Small intestine (tissue), 7 donors: ENCODE results near the gene PLAGL2. TPM values are rescaled to one million over a fixed set of nuclear protein-coding genes. Genes with fewer than 3 reads are reported as not detected.
A peak's percentile ranks its signal among the peaks of the same experiment; 100 is the strongest.

Experiments used
- DNase-seq, 2 donors: peaks; one replicate each; pipeline versions ENCODE4 v3.0.0 to v3.0.0-alpha.2; 2013
- FAIRE-seq: peaks from 2 replicates; lab custom pipeline; 2012; peaks lifted over from hg19 to GRCh38; lab: Jason Lieb, UNC
- H3K27ac ChIP-seq, 3 donors: one replicate each; pipeline ENCODE4 v1.5.1; 2013; ENCODE audit warnings: low read length in 2 of 3, mild to moderate bottlenecking in 2 of 3, control low read depth in 1 of 3, inconsistent platforms in 1 of 3, low read depth in 1 of 3, moderate library complexity in 1 of 3
- H3K27me3 ChIP-seq, 3 donors: one replicate each; pipeline ENCODE4 v1.6.1; 2013; ENCODE audit warnings: low read length in 3 of 3, inconsistent platforms in 1 of 3; ENCODE audit not compliant: control insufficient read depth in 3 of 3, insufficient read depth in 3 of 3
- H3K36me3 ChIP-seq, 3 donors: one replicate each; pipeline ENCODE4 v1.6.1; 2013; ENCODE audit warnings: low read length in 3 of 3, inconsistent platforms in 1 of 3, low read depth in 1 of 3, mild to moderate bottlenecking in 1 of 3, moderate library complexity in 1 of 3; ENCODE audit not compliant: control insufficient read depth in 3 of 3, insufficient read depth in 2 of 3
- H3K4me1 ChIP-seq, 3 donors: one replicate each; pipeline ENCODE4 v1.6.1; 2013; ENCODE audit warnings: low read length in 2 of 3, inconsistent platforms in 1 of 3, low read depth in 1 of 3, mild to moderate bottlenecking in 1 of 3, moderate library complexity in 1 of 3; ENCODE audit not compliant: control insufficient read depth in 3 of 3, insufficient read depth in 2 of 3
- H3K4me3 ChIP-seq, 3 donors: one replicate each; pipeline ENCODE4 v1.5.1; 2013; ENCODE audit warnings: low read length in 3 of 3, control low read depth in 1 of 3, inconsistent platforms in 1 of 3, low read depth in 1 of 3, mild to moderate bottlenecking in 1 of 3, moderate library complexity in 1 of 3
- H3K9me3 ChIP-seq, 2 donors: one replicate each; pipeline ENCODE4 v1.6.1; 2013; ENCODE audit warnings: low read depth in 1 of 2, low read length in 1 of 2; ENCODE audit not compliant: control insufficient read depth in 2 of 2, insufficient read depth in 1 of 2
- WGBS, 3 donors: extraction: QIAGEN DNeasy Blood & Tissue Kit; methylation state at CpG; one replicate each; pipeline ENCODE4 v1.1.7; 2013; 5-methylcytosine and 5-hydroxymethylcytosine counted together
- polyA plus RNA-seq, 4 donors: library from polyadenylated mRNA; stranded (reverse) in 3 of 4; unstranded in 1 of 4; fragments of 200-250 nt in 3 of 4; fragments of 120-200 nt in 1 of 4; gene quantifications; one replicate each; pipeline versions ENCODE4 v1.2.1 to v1.2.3, GENCODE V29; 2013
- donor health status: healthy with polysubstance abuse.
- donor health status: control.
- donor health status: control.
- donor health status: Bipolar disorder and iron deficiency.
- donor health status: healthy.

The PLAGL2 gene
- polyA plus RNA-seq, 4 donors = 3.2 to 129 (median 8.6) TPM

DNA sequence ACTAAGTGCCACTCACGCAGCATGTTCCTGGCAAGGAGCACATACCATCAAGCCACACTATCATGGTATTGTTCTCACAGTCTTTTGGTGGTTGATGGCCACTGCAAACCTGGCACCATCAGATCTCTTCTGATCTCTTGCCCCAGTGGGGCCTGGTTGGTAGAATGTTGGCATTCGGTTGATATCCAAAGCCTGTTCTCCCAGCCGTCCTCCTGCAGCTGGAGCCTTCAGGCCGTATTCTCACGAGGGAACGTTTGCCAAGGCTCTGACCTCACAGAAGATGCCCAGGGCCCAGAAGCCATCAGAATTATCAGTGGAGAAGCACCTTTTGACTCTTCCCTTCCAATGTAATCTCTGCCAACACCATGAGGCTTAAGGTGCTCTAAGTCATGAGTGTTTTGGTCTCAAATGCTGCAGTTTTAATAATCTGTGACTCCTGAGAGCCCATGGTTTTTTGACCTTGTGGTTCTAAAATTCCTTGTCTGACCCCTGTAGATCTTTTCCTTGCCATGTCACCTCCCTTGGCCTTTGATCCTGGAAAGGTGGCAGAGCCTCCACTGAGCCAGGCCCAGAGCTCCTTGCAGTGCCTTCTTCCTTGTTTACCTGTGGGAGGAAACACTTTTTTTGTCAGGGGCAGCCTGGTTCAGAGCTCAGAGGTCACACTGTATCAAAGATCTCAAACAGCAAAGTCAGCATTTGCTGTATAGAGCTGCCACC lies 27.9 kb upstream of the PLAGL2 start:
- H3K9me3 ChIP-seq = no peaks in the 10 kb centered on the region
- 51 to 74% (median 57%) methylated on average over 6 of the region's 6 CpGs for WGBS, 3 donors
- no peak for FAIRE-seq
- H3K4me1 ChIP-seq = peaks cover 3 to 61% (median 9%) of the 10 kb centered on the region in 3 donors
- H3K27ac ChIP-seq = peak overlapping the region; percentile 39 to 72 (median 43)
- H3K27me3 ChIP-seq = no peaks in the 10 kb centered on the region
- no peak overlapping the region for H3K4me3 ChIP-seq
- H3K36me3 ChIP-seq = peaks cover 0 to 75% (median 6%) of the 10 kb centered on the region in 3 donors
- peak; percentile 67 to 95 for DNase-seq

DNA sequence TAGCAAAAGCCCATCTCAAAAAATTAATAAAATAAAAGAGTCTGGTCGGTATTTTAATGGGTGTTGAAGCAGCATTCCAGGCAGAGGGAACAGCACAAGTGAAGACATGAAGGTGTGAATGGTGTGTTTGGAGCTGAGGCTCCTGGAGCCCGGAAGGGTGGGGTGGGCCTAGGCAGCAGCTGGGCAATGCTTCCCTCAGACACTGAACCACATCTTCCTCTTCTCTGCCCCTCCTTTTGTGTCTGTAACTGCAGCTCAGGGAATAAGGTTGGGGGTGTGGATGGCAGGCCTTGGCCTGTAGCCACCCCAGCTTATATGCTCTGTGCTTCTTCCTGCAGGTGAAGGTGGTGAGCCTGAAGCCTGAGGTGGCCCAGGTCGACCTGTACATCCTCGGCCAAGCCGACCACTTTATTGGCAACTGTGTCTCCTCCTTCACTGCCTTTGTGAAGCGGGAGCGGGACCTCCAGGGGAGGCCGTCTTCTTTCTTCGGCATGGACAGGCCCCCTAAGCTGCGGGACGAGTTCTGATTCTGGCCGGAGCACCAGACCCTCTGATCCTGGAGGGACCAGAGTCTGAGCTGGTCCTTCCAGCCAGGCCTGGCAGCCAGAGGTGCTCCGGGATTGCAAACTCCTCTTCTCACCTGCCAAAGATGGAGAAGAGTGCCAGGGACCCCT lies 26.7 kb upstream of the PLAGL2 start:
- WGBS, 3 donors = 87 to 95% (median 91%) methylated on average over 13 of the region's 13 CpGs
- DNase-seq (no peak), FAIRE-seq (no peak)
- Histone ChIP-seq H3K27ac (peak overlapping the region in 1 of 3 donors; percentile 74), H3K9me3 (no peaks in the 10 kb centered on the region), H3K36me3 (peaks cover 0 to 82% (median 6%) of the 10 kb centered on the region in 3 donors), H3K4me3 (no peak overlapping the region), H3K4me1 (peaks cover 3 to 62% (median 9%) of the 10 kb centered on the region in 3 donors), H3K27me3 (no peaks in the 10 kb centered on the region)

DNA sequence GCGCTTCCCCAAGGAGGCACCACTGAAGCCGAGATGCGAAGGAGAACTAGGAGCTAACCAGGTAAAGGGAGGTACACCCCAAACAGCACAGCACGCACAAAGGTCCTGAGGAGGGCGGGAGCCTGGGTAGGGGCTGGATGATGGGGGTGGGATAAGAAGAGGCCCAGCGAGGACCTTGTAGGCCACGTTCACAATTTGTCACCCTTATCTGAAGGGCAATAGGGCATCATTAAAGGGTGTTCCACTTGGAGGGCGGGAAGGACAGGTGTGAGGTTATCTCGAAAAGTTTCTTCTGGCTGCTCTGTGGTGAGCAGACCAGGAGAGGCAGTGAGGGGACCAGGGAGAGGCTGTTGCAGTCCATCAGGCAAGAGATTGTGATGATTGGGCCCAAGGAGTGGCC lies 25.7 kb upstream of the PLAGL2 start:
- no peak for FAIRE-seq
- peak overlapping the region in 1 of 3 donors; percentile 74 for H3K27ac ChIP-seq
- peak in 1 of 2 donors; percentile 70 for DNase-seq
- no peak overlapping the region for H3K4me3 ChIP-seq
- no peaks in the 10 kb centered on the region for H3K9me3 ChIP-seq
- H3K27me3 ChIP-seq = no peaks in the 10 kb centered on the region
- H3K36me3 ChIP-seq = peaks cover 0 to 80% (median 6%) of the 10 kb centered on the region in 3 donors
- H3K4me1 ChIP-seq = peaks cover 3 to 66% (median 11%) of the 10 kb centered on the region in 3 donors
- WGBS, 3 donors = 35 to 81% (median 69%) methylated on average over 9 of the region's 9 CpGs

DNA sequence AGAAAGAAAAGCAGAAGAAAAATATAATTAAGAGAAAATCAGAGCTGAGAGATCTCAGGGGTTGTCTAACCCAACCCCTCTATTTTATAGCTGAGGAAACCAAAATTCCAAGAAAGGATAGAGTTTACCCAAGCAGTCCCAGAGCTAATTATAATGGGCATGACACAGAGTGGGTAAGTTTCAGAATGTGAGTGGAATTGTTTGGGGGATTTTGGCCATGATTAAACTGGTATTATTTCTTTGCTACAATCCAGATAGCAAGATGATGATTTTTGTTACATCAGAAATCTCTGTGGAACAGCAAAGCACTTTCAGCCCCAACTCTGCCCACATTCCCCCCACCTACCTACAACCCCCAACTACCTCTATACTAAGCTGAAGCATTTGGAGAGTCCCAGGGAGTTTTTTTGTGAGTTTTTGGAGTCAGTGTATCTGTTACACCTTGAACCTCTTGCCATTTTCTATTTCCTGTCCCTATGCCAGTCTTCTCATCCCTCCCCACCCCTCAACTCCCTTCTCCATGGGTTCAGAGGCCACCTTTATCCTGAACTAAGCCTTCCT lies 24.9 kb upstream of the PLAGL2 start:
- FAIRE-seq (no peak), DNase-seq (peak in 1 of 2 donors; percentile 1)
- H3K4me3 ChIP-seq = no peak overlapping the region
- no peaks in the 10 kb centered on the region for H3K27me3 ChIP-seq
- H3K36me3 ChIP-seq = peaks cover 0 to 77% (median 6%) of the 10 kb centered on the region in 3 donors
- peaks cover 3 to 71% (median 11%) of the 10 kb centered on the region in 3 donors for H3K4me1 ChIP-seq
- no peaks in the 10 kb centered on the region for H3K9me3 ChIP-seq
- H3K27ac ChIP-seq = peak overlapping the region in 2 of 3 donors; percentile 51 to 74

DNA sequence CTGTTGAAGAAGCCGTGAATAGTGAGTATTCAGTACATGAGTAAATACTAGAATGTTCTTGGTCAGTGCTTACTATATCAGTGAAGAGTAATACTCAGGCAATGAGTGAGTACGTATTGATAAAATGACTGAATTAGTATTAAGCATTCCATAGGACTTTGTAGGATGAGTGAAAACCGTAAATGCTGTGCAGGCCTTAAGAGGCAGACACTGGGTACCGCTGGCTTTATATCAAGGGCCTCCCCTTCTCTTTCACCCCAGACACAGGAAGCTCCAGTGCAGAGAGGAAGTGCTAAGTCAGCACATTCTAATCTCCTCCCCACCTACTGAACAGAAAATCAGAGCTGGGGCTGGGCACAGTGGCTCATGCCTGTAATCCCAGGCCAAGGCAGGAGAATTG lies 24.3 kb upstream of the PLAGL2 start:
- DNase-seq = peak in 1 of 2 donors; percentile 56
- Histone ChIP-seq H3K4me3 (no peak overlapping the region), H3K9me3 (no peaks in the 10 kb centered on the region), H3K27ac (peak overlapping the region; percentile 36 to 74 (median 51)), H3K4me1 (peaks cover 3 to 75% (median 13%) of the 10 kb centered on the region in 3 donors), H3K27me3 (no peaks in the 10 kb centered on the region), H3K36me3 (peaks cover 0 to 77% (median 6%) of the 10 kb centered on the region in 3 donors)
- FAIRE-seq = no peak
- 61 to 83% (median 64%) methylated on average over 4 of the region's 4 CpGs for WGBS, 3 donors

DNA sequence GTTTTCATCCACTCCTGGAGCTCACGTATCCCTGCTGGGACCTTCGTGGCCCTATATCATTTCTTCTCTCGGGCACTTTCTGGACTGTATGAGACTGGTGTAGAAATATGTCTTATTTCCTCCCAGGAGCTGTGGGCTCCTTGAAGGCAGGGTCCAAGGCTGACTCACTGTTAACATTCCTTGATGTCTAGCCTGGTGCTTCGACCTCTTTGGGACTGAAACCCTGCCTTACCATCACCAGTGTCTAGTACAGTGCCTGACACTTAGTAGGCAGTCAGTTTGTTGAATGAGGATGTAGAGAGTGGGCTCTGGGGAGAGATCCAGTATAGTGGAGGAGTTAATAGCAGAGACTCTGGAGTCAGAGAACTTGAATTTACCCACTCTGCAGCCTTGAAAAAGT lies 23.7 kb upstream of the PLAGL2 start:
- Histone ChIP-seq H3K4me1 (peaks cover 5 to 75% (median 13%) of the 10 kb centered on the region in 3 donors), H3K36me3 (peaks cover 0 to 72% (median 6%) of the 10 kb centered on the region in 3 donors), H3K9me3 (no peaks in the 10 kb centered on the region), H3K27me3 (no peaks in the 10 kb centered on the region), H3K27ac (peak overlapping the region in 2 of 3 donors; percentile 51 to 74), H3K4me3 (no peak overlapping the region)
- DNase-seq (no peak), FAIRE-seq (no peak)
- WGBS, 3 donors = 89 to 96% (median 90%) methylated on average over 4 of the region's 4 CpGs

DNA sequence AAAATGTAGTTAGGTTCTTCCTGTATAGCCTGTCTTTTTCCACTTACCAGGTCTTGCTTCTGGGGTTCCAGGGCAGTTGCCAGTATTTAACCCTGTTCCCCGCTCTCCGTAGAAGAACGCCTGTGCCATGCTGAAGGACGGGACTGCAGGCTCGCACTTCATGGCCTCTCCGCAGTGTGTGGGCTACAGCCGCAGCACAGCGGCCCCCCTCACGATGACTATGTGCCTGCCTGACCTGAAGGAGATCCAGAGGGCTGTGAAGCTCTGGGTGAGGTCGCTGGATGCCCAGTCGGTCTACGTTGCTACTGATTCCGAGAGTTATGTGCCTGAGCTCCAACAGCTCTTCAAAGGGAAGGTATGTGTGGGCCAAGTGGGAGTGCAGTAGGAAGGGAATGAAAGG lies 23.2 kb upstream of the PLAGL2 start:
- Histone ChIP-seq H3K36me3 (peaks cover 0 to 67% (median 6%) of the 10 kb centered on the region in 3 donors), H3K9me3 (no peaks in the 10 kb centered on the region), H3K4me3 (no peak overlapping the region), H3K27me3 (no peaks in the 10 kb centered on the region), H3K4me1 (peaks cover 2 to 74% (median 9%) of the 10 kb centered on the region in 3 donors), H3K27ac (peak overlapping the region in 1 of 3 donors; percentile 74)
- 95 to 97% (median 96%) methylated on average over 13 of the region's 13 CpGs for WGBS, 3 donors
- no peak for FAIRE-seq
- peak in 1 of 2 donors; percentile 16 for DNase-seq

DNA sequence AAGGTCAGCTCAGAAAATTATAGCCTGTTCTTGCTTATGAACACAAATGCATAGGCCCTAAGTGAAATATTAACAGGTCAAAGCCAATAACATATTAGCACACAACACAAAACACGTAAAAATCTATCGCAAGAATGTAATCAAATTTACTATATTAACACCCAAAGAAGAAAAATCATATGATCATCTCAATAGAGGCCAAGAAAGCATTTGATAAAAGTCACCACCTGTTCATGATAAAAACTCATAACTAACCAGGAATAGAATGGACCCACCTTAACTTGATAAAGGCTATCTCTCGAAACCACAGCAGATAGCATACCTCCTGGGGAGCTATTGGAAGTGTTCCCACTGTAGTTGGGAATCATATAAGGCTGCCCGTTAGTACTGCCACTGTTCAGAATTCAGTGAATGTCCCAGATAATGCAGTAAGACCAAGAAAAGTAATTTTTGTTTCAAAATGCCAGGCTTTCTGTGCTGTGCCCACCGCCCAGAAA lies 21.8 kb upstream of the PLAGL2 start:
- H3K27ac ChIP-seq = peak overlapping the region in 2 of 3 donors; percentile 3 to 89
- 18 to 69% (median 38%) methylated on average over 5 of the region's 5 CpGs for WGBS, 3 donors
- peaks cover 2 to 79% (median 9%) of the 10 kb centered on the region in 3 donors for H3K4me1 ChIP-seq

More for the DNA sequence above, 21.8 kb upstream of the PLAGL2 start:
- peaks cover 0 to 62% (median 3%) of the 10 kb centered on the region in 3 donors for H3K36me3 ChIP-seq
- DNase-seq (peak; percentile 80 to 83), FAIRE-seq (no peak)
- no peaks in the 10 kb centered on the region for H3K27me3 ChIP-seq
- H3K9me3 ChIP-seq = no peaks in the 10 kb centered on the region
- no peak overlapping the region for H3K4me3 ChIP-seq
